ENCODE results near the gene XIAP. TPM values are rescaled to one million over a fixed set of nuclear protein-coding genes. Genes with fewer than 3 reads are reported as not detected.

The XIAP gene
- total RNA-seq = 38.5 and 44.3 TPM in 2 replicates

DNA sequence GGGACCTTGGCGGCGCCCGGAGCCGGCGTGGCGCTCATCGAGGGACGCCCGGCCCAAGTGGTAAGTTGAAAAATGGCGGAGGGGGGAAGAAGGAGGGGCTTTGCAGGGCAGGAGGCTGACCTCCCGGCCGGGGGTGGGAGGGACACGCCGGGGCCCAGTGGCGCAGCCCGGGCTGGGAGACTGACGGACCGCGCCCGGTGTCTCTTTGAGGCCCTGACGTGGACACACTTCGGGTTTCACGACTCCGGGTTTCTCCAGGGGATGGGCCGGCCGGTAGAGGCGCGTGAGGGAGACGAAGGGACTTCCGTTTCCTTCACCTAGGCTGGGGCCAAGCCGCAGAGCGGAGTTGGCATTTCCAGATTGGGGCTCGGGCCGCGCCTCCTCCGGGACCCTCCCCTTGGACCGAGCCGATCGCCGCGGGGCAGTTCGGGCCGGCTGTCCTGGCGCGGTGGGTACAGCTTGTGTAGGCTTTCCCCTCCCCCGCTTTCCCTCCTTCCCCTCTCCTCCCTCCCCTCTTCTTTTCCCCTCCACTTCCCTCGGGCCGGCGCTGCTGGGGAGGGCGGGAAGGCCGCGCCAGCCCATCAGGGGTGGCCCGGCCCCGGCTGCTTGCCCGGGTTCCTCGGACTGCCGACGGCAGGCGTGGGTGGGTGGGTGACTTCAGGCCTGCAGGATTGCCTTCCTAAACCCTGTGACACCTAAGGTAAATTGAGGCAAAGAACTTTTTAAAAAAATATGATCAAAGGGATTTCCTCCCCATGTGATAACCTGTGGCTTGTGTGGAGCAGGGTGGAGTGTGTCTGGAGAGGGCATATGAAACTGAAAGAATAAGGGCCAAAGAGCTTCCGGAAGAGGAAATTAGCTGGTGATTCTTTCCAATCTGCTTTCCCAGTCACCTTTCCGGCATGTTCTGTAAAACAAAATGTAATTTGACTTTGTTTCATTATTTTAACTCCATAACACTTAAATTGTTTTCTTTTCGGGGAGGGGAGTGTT, at the start of gene XIAP:
Gene XIAP (plus strand): TSS at position 208 of the 993 bp plus-strand sequence. CDS start 25,610 bp downstream, outside the sequence.

DNA sequence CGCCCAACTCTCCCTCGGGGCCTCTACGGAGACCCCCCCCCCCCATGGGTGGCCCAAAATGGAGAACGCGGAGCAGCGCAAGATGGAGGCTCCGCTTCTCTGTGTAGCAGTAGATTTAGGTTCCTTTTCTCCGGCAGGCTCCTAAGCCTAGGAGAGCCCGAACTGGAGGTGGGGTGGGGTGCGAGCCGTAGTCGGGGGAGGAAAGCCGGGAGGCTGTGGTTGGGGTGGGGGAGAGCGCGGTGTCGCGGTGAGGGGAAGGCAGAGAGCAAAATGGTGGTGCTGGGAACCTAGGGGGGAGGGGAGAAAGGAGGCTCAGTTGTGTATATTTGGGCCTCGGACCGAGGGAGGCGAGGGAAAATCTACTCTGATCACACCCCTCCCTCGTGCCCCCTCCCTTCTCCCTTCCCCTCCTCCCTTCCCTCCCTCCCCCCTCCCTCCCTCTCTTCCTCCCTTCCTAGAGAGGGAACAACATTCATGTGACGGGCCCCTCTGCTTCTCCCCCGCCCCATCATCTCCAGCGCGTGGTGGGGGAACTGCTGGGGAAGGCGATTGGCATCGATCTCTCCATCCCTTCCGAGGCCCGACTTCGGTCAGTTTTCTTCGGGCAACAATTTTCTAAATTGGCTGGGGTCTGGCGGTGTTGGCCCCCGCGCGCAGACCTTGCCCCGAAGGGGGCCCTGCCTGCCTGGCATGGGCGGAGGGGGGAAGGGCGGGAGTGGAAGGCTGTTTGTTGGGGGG, 101.6 kb downstream of the XIAP start, which contains the start of gene STAG2:
Gene STAG2 (plus strand): TSS at position 439 of the 738 bp plus-strand sequence. CDS start 60,922 bp downstream, outside the sequence.

Other genes starting within 250 kb of the XIAP start
- gene THOC2, start 127.0 kb upstream of the XIAP start, total RNA-seq = 54.6 and 65.4 TPM in 2 replicates
- 73.2 and 86.0 TPM in 2 replicates for gene STAG2, start 101.7 kb downstream of the XIAP start, total RNA-seq